MM.1S (cell line): ENCODE data around the gene ATP9A.

Source experiments
- DNase-seq: peaks from one replicate; pipeline ENCODE4 v3.0.0-alpha.2; 2015
- H2AFZ ChIP-seq: fragments of 300-600 bp; sonication (generic); 2 replicates; pipeline ENCODE4 v1.6.0; 2016; ENCODE audit warnings: antibody characterized with exemption, low read length
- H3F3A ChIP-seq: fragments of 300-600 bp; sonication (generic); 2 replicates; pipeline ENCODE4 v1.6.1; 2016; ENCODE audit warnings: mild to moderate bottlenecking, antibody characterized with exemption, low read length, moderate library complexity, mixed read lengths; ENCODE audit not compliant: insufficient read depth
- H3K27ac ChIP-seq: fragments of 300-600 bp; sonication (generic); 2 replicates; pipeline ENCODE4 v1.5.1; 2016; ENCODE audit warnings: mild to moderate bottlenecking, low read length
- H3K27me3 ChIP-seq: fragments of 300-600 bp; sonication (generic); replicated peaks from 2 replicates; pipeline ENCODE4 v1.6.0; 2016; ENCODE audit warnings: low read length; ENCODE audit not compliant: insufficient read depth
- H3K36me3 ChIP-seq: fragments of 300-600 bp; sonication (generic); replicated peaks from 2 replicates; pipeline ENCODE4 v1.6.1; 2016; ENCODE audit warnings: mild to moderate bottlenecking, low read length, mixed read lengths; ENCODE audit not compliant: insufficient read depth
- H3K4me1 ChIP-seq: fragments of 300-600 bp; sonication (generic); 2 replicates; pipeline ENCODE4 v1.6.1; 2016; ENCODE audit warnings: low read length, mixed read lengths
- H3K4me2 ChIP-seq: fragments of 300-600 bp; sonication (generic); 2 replicates; pipeline ENCODE4 v1.6.0; 2016; ENCODE audit warnings: low read depth, low read length
- H3K4me3 ChIP-seq: fragments of 300-600 bp; sonication (generic); 2 replicates; pipeline ENCODE4 v1.5.1; 2016; ENCODE audit warnings: low read length, mixed read lengths
- H3K79me2 ChIP-seq: fragments of 300-600 bp; sonication (generic); 2 replicates; pipeline ENCODE4 v1.6.1; 2016; ENCODE audit warnings: mixed run types, low read length, mixed read lengths
- H3K9ac ChIP-seq: fragments of 300-600 bp; sonication (generic); 2 replicates; pipeline ENCODE4 v1.6.1; 2016; ENCODE audit warnings: low read length, mixed read lengths
- H3K9me2 ChIP-seq: fragments of 300-600 bp; sonication (generic); replicated peaks from 2 replicates; pipeline ENCODE4 v1.6.1; 2016; ENCODE audit warnings: mild to moderate bottlenecking, low read length, mixed read lengths; ENCODE audit not compliant: insufficient read depth
- H3K9me3 ChIP-seq: fragments of 300-600 bp; sonication (generic); replicated peaks from 2 replicates; pipeline ENCODE4 v1.6.1; 2016; ENCODE audit warnings: mild to moderate bottlenecking, low read length, mixed read lengths; ENCODE audit not compliant: insufficient read depth
- H4K20me1 ChIP-seq: fragments of 300-600 bp; sonication (generic); 2 replicates; pipeline ENCODE4 v1.6.1; 2016; ENCODE audit warnings: mild to moderate bottlenecking, low read length, moderate library complexity, mixed read lengths; ENCODE audit not compliant: insufficient read depth
- CTCF ChIP-seq: fragments of 300-600 bp; sonication (generic); IDR thresholded peaks from 2 replicates; pipeline ENCODE4 v1.5.1; 2016; ENCODE audit warnings: antibody characterized with exemption, low read length, mixed read lengths
- EZH2 ChIP-seq: fragments of 300-600 bp; sonication (generic); optimal IDR thresholded peaks from 2 replicates; pipeline ENCODE3; 2017; ENCODE audit warnings: low read depth, mild to moderate bottlenecking, antibody characterized with exemption, low read length, mixed read lengths
- EZH2phosphoT487 ChIP-seq: fragments of 300-600 bp; sonication (generic); IDR thresholded peaks from 2 replicates; pipeline ENCODE4 v1.6.1; 2018; ENCODE audit warnings: antibody characterized with exemption, low read length

ATP9A gene

GRCh38 chr20:51593584-51593983 lies 174.6 kb downstream of the ATP9A start:
- H3K27me3 ChIP-seq, result no peaks in the 10 kb centered on the region
- H3K4me2 ChIP-seq, result no peak overlapping the region
- no peak overlapping the region for H2AFZ ChIP-seq
- no peaks in the 10 kb centered on the region for H3K9me2 ChIP-seq
- no peaks in the 10 kb centered on the region for H3K79me2 ChIP-seq
- no peak overlapping the region for H3K27ac ChIP-seq
- no peaks in the 10 kb centered on the region for H3K9me3 ChIP-seq
- H3K9ac ChIP-seq, result no peak overlapping the region
- DNase-seq, result no peak
- TF ChIP-seq CTCF (no peak), EZH2phosphoT487 (no peak), EZH2 (no peak)
- H3K36me3 ChIP-seq, result no peaks in the 10 kb centered on the region
- H3K4me1 ChIP-seq, result peaks cover 6% of the 10 kb centered on the region
- no peak overlapping the region for H3K4me3 ChIP-seq
- no peaks in the 10 kb centered on the region for H4K20me1 ChIP-seq
- no peaks in the 10 kb centered on the region for H3F3A ChIP-seq

GRCh38 chr20:51592564-51592963 lies 175.6 kb downstream of the ATP9A start:
- Histone ChIP-seq H3K79me2 (no peaks in the 10 kb centered on the region), H3K9me2 (no peaks in the 10 kb centered on the region), H3K4me3 (no peak overlapping the region), H4K20me1 (no peaks in the 10 kb centered on the region), H3K9me3 (no peaks in the 10 kb centered on the region), H3K9ac (no peak overlapping the region), H3K4me2 (no peak overlapping the region), H3K27me3 (no peaks in the 10 kb centered on the region), H2AFZ (no peak overlapping the region), H3K4me1 (peaks cover 6% of the 10 kb centered on the region), H3F3A (no peaks in the 10 kb centered on the region), H3K27ac (no peak overlapping the region), H3K36me3 (no peaks in the 10 kb centered on the region)
- DNase-seq, result no peak
- TF ChIP-seq EZH2phosphoT487 (no peak), CTCF (no peak), EZH2 (no peak)

GRCh38 chr20:51591871-51592270 lies 176.3 kb downstream of the ATP9A start:
- no peak for DNase-seq

More at GRCh38 chr20:51591871-51592270, 176.3 kb downstream of the ATP9A start:
- no peak overlapping the region for H3K27ac ChIP-seq
- TF ChIP-seq EZH2 (no peak), EZH2phosphoT487 (no peak), CTCF (no peak)
- no peaks in the 10 kb centered on the region for H3K27me3 ChIP-seq
- H3F3A ChIP-seq, result no peaks in the 10 kb centered on the region
- no peak overlapping the region for H2AFZ ChIP-seq
- no peaks in the 10 kb centered on the region for H3K9me2 ChIP-seq
- no peak overlapping the region for H3K4me3 ChIP-seq
- H3K4me2 ChIP-seq, result no peak overlapping the region
- H3K9me3 ChIP-seq, result no peaks in the 10 kb centered on the region
- no peak overlapping the region for H3K9ac ChIP-seq
- no peaks in the 10 kb centered on the region for H3K79me2 ChIP-seq
- H3K4me1 ChIP-seq, result peaks cover 6% of the 10 kb centered on the region
- no peaks in the 10 kb centered on the region for H3K36me3 ChIP-seq
- H4K20me1 ChIP-seq, result no peaks in the 10 kb centered on the region
